Measurements from ENCODE around the gene JSRP1.
"Not testable (repeated sequence)": the region's sequence is repeated elsewhere in the genome, so short reads cannot be mapped to it uniquely, and the experiment has no call there.

The JSRP1 gene

GRCh38 chr19:2282062-2282861 lies 26.0 kb upstream of the JSRP1 start, which contains the start of gene PEAK3:
PEAK3 (minus strand) TSS chr19:2282175; CDS start chr19:2280931, 1,244 bp downstream.
- no peak for DNase-seq

GRCh38 chr19:2281265-2282061 lies 25.2 kb upstream of the JSRP1 start:
- DNase-seq = not testable (repeated sequence)

- no peak for DNase-seq
Measured at GRCh38 chr19:2280633-2281264, 24.5 kb upstream of the JSRP1 start.

- DNase-seq = no peak
Measured at GRCh38 chr19:2278459-2279158, 22.4 kb upstream of the JSRP1 start.

- DNase-seq = no peak
Measured at GRCh38 chr19:2277138-2277537, 20.9 kb upstream of the JSRP1 start.

- no peak for DNase-seq
Measured at GRCh38 chr19:2276429-2276986, 20.3 kb upstream of the JSRP1 start.

- no peak for DNase-seq
Measured at GRCh38 chr19:2275588-2276428, 19.6 kb upstream of the JSRP1 start.

- DNase-seq = peak; percentile 24 to 70
Measured at GRCh38 chr19:2274931-2275535, 18.8 kb upstream of the JSRP1 start.

GRCh38 chr19:2274185-2274711 lies 18.0 kb upstream of the JSRP1 start:
- no peak for DNase-seq

GRCh38 chr19:2273356-2274184 lies 17.4 kb upstream of the JSRP1 start:
- peak; percentile 25 to 74 for DNase-seq

- no peak for DNase-seq
Measured at GRCh38 chr19:2271234-2272103, 15.3 kb upstream of the JSRP1 start.

- peak; percentile 11 to 59 for DNase-seq
Measured at GRCh38 chr19:2270423-2271233, 14.4 kb upstream of the JSRP1 start.

GRCh38 chr19:2270157-2270422 lies 13.9 kb upstream of the JSRP1 start:
- no peak for DNase-seq

GRCh38 chr19:2269244-2270156 lies 13.3 kb upstream of the JSRP1 start:
- DNase-seq = peak; percentile 83 to 97

- DNase-seq = no peak
Measured at GRCh38 chr19:2268861-2269243, 12.6 kb upstream of the JSRP1 start.

- no peak for DNase-seq
Measured at GRCh38 chr19:2268480-2268830, 12.2 kb upstream of the JSRP1 start.

All from NCI-H446 (cell line).